ENCODE data around the gene ZC3H18. TPM values are rescaled to one million over a fixed set of nuclear protein-coding genes. Genes with fewer than 3 reads are reported as not detected.

ZC3H18 gene
- polyA plus RNA-seq, 1 donor: 26.0 TPM

DNA sequence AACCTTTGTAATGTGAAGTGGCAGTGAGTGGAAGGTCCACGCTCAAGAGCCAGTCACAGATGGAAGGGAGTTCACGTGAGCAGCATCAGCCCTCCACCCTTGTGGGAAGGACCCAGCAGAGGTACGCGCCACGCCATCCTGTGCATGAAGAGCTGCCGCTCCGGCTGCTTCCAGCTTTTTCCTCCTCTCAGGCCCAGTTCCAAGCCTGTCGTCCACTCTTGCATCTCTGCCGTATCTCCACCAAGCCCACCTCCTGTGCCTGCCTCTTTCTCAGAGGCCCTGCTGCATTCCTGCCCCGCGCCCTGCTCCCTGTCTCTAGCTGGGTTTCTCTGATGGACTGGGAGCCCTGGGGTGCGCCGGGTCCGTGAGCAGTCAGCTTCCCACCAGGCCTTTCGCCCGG is 10.2 kb downstream of the ZC3H18 start:
- DNase-seq (ENCODE audit: low read depth): no peak

DNA sequence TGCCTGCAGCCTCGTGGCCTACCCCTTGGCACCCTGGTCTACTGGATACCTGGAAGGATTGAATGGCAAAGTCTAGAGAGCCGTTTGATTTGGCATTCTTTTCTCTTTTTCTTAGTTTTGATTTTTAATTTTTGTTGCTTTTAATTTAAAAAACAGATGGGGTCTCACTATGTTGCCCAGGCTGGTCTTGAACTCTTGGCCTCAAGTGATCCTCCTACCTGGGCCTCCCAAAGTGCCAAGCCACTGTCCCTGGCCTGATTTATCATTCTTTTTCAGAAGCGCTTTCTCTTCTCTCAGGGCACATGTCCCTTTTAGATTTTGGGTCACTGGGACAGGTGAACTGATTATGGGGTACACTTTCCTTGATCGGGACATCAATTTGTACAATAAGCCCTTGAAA is 10.8 kb downstream of the ZC3H18 start:
- DNase-seq (ENCODE audit: low read depth): no peak

DNA sequence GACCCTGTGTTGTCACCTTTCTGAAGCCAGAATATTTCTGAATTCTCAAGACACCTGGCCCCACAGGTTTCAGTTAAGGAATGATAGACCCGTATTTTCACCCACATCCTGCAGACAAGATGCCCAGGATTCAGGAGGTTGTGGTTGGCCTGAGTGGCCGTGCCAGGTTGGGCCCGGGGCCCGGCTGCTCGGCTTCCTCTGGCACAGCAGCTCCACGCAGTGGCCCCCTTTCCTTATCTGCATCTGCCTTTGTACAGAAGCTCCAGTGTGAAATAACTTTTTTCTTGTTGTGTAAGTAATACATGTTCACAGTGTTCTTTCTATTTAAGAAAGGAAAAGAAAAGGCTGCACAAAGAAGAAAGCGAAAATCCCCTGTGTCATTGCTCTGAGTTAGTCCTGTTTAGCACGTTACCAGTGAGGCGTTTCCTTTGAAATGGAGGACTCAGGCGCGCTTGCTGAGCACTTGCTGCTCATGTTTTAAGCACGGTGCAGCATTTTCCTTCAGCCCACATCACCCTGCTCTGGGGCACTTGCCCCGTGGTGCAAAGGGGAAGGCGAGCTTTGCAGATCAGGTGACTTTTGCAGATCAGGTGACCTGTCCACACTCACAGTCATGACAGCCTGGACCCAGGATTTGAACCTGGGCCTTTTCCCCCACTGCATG is 12.8 kb downstream of the ZC3H18 start:
- DNase-seq (ENCODE audit: low read depth): no peak

DNA sequence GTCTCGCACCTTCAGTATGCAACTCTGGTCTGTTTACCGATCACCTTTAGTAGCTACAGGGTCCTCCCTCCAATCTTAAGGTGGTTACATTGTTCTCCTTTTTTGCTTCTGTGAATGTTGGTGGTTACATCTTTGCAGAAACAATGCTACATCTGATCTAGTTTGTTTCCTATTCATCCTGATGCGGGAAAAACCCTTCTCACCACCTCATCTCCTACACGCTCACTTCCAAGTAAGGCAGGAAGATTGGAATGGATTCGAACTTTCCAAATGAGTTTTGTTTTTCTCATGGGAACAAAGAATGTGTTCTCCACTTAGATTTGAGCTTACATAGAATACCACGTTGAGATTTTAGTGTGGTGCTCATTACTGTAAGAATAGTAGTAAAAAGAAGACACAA is 14.5 kb downstream of the ZC3H18 start:
- DNase-seq (ENCODE audit: low read depth): no peak

DNA sequence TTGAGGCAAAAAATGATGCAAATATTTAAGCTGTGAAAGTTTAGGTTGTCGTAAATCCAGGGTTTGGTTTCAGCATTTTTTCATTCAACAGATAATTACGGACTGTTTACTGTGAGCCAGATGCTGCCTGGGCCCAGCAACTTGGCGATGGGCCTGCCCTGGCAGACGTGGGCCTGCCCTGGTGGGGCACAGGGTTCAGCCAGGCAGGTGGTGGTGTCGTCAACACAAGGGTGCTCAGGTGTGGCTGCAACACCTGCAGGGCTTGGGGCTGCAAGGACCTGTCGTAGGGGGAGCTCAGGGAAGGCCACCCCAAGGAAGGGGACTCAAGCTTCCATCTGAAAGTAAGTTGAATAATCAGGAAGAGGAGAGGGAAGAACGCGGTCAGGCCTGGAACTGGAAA is 15.1 kb downstream of the ZC3H18 start:
- DNase-seq (ENCODE audit: low read depth): no peak

DNA sequence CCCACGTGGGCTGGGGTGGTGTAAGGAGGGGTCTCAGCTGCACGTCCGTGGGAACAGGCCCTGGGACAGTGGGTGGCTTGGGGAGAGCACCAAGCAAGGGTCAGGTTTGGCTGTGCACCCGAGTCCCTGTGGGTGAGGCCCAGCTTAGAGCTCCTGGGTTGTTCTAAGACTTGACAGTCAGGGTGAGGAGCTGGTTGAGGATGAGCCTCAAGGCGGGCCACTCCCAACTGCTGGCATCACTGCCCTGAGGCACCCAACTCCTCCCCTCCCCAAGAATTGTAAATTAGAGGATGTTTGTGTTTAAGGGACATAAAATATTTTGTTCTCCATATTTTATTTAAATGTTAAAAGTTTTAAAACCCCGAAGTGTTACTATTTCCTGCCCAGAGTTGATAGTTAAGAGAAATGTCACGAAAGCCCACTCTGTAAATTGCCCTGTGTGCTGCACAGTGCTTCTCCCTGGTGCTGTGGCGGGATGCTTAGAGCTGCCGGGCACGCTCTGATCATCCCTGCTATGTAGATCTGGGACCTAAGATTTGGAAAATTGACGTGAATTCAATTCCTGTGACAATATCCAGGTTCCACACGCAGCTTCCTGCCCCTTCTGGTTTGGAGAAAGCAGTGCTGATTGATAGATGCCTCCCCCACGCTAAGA is 15.9 kb downstream of the ZC3H18 start:
- no peak for DNase-seq (ENCODE audit: low read depth)

DNA sequence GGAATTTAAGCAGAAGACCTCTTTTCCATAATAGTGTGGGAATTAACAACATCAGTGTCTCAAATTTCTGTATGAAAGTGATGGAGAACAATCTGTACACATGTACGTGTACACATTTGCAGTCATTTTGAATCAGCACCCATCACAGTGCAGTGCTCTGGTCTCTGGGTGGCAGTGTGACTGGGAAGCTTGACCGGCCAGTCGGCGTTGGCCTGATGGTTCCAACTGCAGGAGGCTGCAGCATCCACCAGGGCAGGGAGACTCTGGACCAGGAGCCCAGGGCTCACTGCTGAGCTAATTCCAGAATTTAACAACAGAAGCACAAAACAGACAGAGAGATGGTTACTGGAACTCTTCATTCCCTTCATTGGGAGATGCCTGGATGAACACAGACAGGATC is 17.9 kb downstream of the ZC3H18 start:
- no peak for DNase-seq (ENCODE audit: low read depth)

DNA sequence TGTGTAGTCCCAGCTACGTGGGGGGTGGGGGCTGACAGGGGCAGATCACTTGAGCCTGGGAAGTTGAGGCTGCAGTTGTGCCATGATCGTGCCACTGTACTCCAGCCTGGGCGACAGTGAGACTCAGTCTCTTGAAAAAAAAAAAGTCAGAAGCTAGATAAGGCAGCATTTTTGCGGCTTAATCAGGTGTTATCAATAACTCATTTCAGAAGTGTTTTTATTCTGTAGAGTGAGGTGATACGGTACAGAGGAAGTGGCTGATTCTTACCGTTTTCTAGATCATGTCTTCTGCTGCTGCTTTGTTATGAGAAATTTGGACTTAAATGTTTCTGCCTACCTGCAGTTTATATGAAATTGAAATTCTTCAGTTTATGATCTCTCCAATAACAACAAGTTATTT is 18.6 kb downstream of the ZC3H18 start:
- no peak for DNase-seq (ENCODE audit: low read depth)

DNA sequence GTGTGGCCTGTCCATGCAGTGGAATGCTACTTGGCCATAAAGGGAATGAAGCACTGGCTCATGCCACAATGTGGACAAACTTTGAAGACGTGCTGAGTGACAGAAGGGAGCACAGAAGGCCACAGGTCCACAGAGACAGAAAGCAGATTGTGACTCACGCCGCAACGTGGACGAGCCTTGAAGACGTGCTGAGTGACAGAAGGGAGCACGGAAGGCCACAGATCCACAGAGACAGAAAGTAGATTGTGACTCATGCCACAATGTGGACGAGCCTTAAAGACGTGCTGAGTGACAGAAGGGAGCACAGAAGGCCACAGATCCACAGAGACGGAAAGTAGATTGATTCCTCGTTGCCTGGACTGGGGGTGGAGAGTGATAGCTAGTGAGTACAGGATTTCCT is 19.2 kb downstream of the ZC3H18 start:
- DNase-seq (ENCODE audit: low read depth): no peak

DNA sequence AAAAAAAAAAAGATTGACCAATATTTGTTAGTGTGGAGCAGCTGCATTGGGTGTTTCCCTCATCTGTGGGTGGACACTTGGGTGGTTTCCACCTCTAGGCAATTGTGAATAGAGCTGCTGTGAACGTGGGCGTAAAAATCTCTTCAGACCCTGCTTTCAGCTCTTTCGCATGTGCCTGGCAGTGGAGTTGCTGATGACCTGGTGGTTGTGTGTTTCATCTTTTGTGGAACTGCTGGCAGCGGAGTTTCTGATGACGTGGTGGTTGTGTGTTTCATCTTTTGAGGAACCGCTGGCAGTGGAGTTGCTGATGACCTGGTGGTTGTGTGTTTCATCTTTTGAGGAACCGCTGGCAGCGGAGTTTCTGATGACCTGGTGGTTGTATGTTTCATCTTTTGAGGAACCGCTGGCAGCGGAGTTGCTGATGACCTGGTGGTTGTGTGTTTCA is 21.4 kb downstream of the ZC3H18 start:
- no peak for DNase-seq (ENCODE audit: low read depth)

DNA sequence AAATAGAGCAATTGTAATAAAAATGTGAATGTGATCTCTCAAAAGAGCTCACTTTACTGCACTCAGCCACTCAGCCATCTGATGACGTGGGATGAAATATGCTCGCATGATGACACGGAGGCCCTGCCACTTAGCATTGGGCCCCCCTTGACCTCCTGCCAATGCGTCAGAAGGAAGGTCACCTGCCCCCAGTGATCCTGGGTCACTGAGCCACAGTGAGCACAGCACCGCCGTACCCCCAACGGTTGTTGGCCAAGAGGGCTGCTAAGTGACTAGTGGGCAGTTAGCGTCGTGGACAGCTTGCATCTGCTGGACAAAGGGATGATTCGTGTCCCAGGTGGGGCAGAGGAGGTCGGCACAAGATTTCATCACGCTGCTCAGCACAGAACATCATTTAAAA is 22.9 kb downstream of the ZC3H18 start:
- DNase-seq (ENCODE audit: low read depth): no peak

DNA sequence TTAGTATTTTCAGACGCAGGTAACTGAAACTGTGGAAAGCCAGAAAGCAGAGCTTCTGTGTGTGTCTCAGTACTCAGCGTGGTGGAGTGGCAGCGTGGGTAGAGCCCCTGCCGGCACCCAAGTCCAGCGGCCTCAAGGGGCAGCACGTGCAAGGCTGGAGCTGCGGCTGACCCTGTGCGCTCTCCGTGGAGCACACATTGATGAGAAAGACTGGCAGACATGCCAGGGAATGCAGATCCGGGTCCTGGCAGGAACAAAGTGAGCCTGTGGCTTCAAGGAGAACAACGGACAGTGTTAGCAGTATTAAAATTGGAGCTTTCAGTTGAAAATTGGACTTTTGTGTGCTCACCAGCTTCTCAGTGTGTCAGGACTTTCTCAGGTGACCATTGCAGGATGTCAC is 23.3 kb downstream of the ZC3H18 start:
- no peak for DNase-seq (ENCODE audit: low read depth)

DNA sequence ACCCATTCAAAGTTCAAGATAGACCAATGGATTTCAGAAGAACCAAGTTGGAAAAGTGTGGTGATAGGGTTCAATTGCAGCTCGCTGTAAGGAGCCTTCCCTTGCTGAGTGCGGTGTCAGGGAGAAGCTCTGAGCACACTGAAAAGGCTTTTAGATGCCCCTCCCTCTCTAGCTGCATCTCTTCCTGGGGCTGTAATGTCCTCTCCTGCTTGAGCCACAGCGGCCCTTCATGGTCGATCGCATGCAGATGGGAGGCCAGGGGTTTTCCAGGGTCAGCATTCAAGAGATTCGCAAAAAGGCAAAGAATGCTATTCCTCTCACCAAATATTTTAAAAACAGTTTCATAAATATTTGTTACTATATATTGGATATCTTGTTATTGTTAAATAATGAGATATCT is 23.7 kb downstream of the ZC3H18 start:
- no peak for DNase-seq (ENCODE audit: low read depth)

DNA sequence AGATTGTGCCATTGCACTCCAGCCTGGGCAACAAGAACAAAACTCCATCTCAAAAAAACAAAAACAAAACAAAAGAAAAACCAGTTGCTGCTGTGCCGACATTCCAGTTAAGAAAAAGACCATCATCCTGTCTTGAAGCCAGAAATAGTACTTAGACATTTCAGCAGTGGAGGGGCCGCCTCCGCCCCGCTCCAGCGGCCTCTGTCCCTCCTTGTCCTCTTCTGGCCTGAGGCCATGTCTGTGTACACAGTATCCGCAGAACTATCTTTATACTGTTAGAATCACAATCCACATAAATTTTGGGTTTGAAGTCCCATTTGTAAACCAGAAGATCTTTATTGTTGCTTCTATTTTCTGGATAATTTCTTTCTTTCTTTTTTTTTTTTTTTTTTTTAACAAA is 24.9 kb downstream of the ZC3H18 start:
- no peak for DNase-seq (ENCODE audit: low read depth)

DNA sequence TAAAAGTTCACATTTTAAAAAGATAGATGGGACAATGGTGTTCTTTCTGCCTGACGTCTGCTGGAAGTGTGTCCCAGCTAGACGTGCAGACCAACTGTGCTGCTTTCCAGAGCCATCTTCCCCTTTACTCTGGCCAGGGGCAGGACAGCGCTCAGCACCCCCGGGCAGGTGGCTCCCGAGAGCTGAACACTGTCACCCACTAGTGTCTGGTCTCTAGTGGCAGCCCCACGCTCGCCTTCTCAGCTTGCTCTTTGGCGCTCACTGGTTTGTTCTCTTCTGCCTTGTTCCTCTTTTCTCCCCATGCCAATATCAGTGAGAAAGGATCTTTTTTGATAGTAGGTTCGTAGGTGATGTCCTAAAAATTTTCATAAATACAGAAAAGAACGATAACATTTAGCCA is 25.7 kb downstream of the ZC3H18 start:
- no peak for DNase-seq (ENCODE audit: low read depth)

DNA sequence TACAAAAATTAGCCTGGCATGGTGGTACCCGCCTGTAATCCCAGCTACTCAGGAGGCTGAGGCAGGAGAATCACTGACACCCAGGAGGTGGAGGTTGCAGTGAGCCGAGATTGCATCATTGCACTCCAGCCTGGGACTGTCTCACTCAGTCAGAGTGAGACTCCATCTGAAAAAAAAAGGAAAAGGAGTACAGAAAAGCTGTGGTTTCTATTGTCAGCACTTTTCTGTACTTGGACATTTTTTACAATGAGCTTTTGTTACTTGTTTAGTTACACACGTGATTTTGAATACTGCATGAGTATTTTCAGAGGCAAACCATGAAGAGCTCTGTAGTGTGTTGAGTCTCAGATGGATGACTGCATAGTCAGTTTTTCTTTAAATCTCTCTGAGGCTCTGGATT is 26.3 kb downstream of the ZC3H18 start:
- DNase-seq (ENCODE audit: low read depth): no peak

DNA sequence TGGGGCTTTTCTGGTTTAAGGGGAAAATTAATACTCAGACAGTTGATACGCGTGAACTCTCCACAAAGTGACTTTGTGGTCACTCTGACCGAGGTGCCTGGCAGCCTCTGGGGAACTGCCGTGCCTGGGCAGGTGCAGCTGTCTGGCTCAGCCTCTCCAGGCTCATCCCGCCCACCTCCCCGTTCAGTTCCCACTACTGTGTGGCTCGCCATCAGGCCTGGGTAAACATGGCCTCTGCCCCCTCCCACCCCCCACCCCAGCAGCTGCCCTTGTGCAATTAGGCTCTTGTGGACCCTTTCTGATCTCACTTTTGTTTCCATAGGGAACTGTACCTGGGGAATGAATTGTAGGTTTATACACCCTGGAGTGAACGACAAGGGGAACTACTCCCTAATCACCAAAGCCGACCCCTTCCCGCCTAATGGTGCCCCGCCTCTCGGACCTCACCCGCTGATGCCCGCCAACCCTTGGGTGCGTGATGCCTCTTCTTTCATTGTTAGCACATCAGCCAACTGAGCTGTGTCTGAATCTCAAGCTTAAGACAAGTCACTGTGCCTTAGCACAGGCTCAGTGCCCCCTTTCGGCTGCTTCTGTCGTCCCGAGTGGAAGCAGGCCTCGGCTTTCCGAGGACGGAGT is 27.8 kb downstream of the ZC3H18 start:
- DNase-seq (ENCODE audit: low read depth): no peak

DNA sequence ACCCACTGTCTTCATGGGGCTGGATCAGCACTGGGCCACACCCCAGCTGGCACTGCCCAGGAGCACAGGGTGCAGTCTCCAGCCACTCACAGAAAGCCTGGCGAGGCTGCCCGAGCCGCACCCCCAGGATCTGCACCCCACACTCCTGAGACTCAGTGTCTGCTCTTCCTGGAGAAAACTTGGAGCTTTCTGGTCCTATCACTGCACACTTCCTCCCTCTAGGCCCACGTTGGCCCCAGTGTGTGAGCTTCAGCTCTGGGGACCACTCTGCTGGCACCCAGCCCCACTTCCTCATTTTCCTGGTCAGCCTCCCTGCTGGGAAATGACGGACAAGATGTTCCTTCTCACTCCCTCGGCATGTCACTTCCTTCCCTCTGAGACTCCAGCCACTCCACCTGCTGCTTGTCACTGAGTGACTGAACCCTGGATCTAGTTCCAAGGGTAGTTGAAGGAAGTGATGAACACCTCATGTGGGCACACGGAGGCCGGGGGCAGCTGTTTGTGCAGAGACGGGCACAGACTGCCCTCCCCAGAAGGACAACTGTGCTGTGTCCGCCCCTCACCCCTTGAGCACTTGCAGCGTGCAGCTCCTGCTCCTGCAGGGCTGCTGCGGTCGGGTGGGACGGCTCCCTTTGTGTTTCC is 29.0 kb downstream of the ZC3H18 start:
- no peak for DNase-seq (ENCODE audit: low read depth)

DNA sequence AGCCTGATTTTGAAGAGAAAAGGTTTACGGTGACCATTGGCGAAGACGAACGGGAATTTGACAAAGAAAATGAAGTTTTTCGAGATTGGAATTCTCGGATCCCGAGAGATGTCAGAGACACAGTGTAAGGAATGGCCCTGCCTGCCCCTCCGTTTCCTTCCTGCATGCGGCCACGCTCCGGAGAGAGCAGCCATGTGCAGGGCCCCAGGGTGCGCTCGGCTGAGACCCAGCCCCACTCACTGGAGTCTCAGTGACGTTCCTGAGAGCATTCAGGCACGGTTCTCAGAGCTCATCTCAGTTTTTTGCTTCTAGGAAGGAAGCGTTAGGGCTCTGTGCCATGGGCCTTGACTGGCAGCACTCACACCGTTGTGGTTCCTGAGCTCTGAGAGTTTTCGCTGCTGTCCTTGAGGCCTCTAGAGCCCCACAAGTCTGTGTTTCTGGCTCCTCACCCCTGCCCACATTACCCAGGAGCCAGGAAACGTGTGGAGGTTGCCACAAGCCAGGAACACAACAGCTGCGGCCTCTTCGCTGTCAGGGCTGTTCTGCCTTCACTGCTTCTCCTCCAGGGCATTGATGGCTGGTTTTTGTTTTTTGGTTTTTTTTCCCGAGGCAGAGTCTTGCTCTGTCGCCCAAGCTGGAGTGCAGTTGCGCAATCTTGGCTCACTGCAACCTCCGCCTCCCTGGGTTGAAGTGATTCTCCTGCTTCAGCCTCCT is 29.8 kb downstream of the ZC3H18 start:
- DNase-seq (ENCODE audit: low read depth): no peak

DNA sequence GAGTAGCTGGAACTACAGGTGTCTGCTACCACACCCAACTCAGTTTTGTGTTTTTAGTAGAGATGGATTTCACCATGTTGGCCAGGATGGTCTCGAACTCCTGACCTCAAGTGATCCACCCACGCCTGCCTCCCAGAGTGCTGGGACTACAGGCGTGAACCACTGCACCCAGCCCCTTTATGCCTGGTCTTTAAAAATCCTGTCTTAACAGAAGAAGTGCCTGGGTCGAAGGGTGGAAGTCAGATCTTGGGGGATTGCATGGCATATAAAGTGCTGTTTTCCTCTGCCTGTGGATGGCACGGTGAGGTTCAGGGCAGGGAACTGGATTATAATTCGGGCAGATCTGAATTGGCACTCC is 30.3 kb downstream of the ZC3H18 start:
- DNase-seq (ENCODE audit: low read depth): no peak

DNA sequence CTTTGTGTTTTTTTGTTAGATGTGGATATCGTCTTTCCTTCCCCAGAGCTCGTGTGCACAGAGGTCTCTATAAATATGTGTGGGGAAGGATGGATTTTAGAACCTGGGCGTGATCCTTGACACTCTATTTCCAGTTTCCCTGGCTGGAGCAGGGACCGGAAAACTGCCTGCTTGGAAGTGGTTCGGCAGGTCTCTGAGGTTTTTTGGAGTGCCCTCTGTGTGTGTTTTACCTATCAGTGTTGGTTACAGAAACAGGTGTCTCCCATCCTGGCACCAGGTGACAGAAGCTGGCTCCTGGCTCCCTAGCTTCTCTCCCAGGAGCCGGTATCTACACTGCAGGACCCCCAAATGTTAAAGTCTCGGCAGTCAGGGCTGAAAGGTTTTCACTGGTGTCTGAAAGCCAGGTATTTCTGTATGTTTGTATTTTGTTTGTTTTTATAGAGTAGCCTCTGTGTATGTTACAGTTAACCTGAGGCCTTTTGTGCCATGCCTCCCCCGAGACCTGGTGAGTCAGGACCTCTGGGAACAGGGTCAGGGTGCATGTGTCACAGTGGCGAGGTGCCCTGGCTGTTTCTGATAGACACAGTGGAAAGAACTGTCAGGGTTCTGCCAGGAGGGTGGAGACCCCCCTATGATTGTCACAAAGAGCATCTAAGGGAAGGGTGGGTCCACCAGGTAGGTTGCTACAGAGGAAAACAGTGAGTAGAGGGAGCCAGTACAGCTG is 31.3 kb downstream of the ZC3H18 start:
- no peak for DNase-seq (ENCODE audit: low read depth)

DNA sequence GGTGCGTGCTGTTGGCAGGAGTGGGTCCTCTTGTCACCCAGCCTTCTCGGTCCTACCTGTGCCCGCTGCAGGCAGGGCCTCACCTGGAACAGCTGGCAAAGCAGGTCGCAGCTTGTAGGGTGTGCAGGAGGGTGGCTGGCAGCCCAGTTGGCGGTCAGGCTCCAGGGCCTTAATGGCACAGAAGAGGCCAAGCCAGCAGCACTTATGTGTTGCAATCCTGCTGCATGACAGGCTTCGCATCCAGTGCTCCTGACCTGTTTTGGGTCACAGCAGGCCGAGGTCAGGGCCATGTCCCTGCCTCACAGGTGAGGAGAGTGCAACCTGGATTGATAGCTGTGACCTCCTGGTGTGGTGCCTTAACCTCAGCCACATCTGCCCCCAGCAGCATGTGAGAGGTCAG is 31.9 kb downstream of the ZC3H18 start:
- no peak for DNase-seq (ENCODE audit: low read depth)
